SK-N-SH (cell line): ENCODE measurements around the gene ZNF530. TPM values are rescaled to one million over a fixed set of nuclear protein-coding genes. Genes with fewer than 3 reads are reported as not detected.

Experiments
- CTCF ChIA-PET: fragments of 300-600, 350-600 bp; formaldehyde crosslinking; extraction: SDS; loops from one replicate; lab custom pipeline; 2021; lab: Yijun Ruan, JAX
- POLR2A ChIA-PET: fragments of 350-600 bp; sonication (Branson Sonifier 250); formaldehyde crosslinking; extraction: SDS; loops from one replicate; lab custom pipeline; 2020; ENCODE audit warnings: antibody characterized with exemption, inconsistent platforms; lab: Yijun Ruan, JAX
- DNase-seq: peaks from one replicate; pipeline ENCODE4 v3.0.0; 2012
- H2AFZ ChIP-seq: fragments of 200-600 bp; sonication (generic); 2 replicates; pipeline ENCODE4 v1.8.1; 2016; ENCODE audit warnings: antibody characterized with exemption, mild to moderate bottlenecking, low read depth
- H3F3A ChIP-seq: fragments of 200-600 bp; sonication (generic); replicated peaks from 2 replicates; pipeline ENCODE3; 2016; ENCODE audit warnings: antibody characterized with exemption, mild to moderate bottlenecking; ENCODE audit not compliant: insufficient read depth
- H3K27ac ChIP-seq, 2 experiments: fragments of 200-500 bp in 1 of 2; fragments of 200-600 bp in 1 of 2; sonication (Bioruptor generic) in 1 of 2; sonication (generic), shearing (Covaris generic) in 1 of 2; 2 replicates each; pipeline versions ENCODE4 v1.5.1 to v1.6.1; 2014 to 2016; ENCODE audit warnings: low read depth in 2 of 2, inconsistent platforms in 1 of 2, low read length in 1 of 2, mild to moderate bottlenecking in 1 of 2, mixed read lengths in 1 of 2
- H3K27me3 ChIP-seq: fragments of 200-600 bp; sonication (generic), shearing (Covaris generic); 2 replicates; pipeline ENCODE4 v1.6.1; 2016; ENCODE audit warnings: mixed run types; ENCODE audit not compliant: insufficient read depth
- H3K36me3 ChIP-seq, 2 experiments: fragments of 200-500 bp in 1 of 2; fragments of 200-600 bp in 1 of 2; sonication (Bioruptor generic) in 1 of 2; sonication (generic) in 1 of 2; replicated peaks in 1 of 2; 2 replicates each; pipeline versions ENCODE3 to v1.5.1; 2014 to 2016; ENCODE audit warnings: low read length in 1 of 2, mild to moderate bottlenecking in 1 of 2; ENCODE audit not compliant: insufficient read depth in 2 of 2, control insufficient read depth in 1 of 2
- H3K4me1 ChIP-seq, 2 experiments: fragments of 200-500 bp in 1 of 2; fragments of 200-600 bp in 1 of 2; sonication (Bioruptor generic) in 1 of 2; sonication (generic), shearing (Covaris generic) in 1 of 2; 2 replicates each; pipeline versions ENCODE4 v1.5.1 to v1.6.1; 2014 to 2016; ENCODE audit warnings: low read depth in 1 of 2, low read length in 1 of 2, mixed run types in 1 of 2; ENCODE audit not compliant: insufficient read depth in 2 of 2, control insufficient read depth in 1 of 2
- H3K4me2 ChIP-seq: fragments of 200-600 bp; sonication (generic), shearing (Covaris generic); 2 replicates; pipeline ENCODE4 v1.6.1; 2017; ENCODE audit warnings: mixed run types
- H3K4me3 ChIP-seq, 2 experiments: fragments of 200-500 bp in 1 of 2; fragments of 200-600 bp in 1 of 2; sonication (Bioruptor generic) in 1 of 2; sonication (generic), shearing (Covaris generic) in 1 of 2; 2 replicates each; pipeline versions ENCODE4 v1.5.1 to v1.8.1; 2014 to 2016; ENCODE audit warnings: low read depth in 2 of 2, inconsistent platforms in 1 of 2, low read length in 1 of 2, mild to moderate bottlenecking in 1 of 2, mixed read lengths in 1 of 2, moderate library complexity in 1 of 2
- H3K79me2 ChIP-seq: fragments of 200-600 bp; sonication (generic); 2 replicates; pipeline ENCODE4 v1.8.1; 2017; ENCODE audit warnings: mild to moderate bottlenecking; ENCODE audit not compliant: insufficient read depth
- H3K9ac ChIP-seq: fragments of 200-600 bp; sonication (generic); 2 replicates; pipeline ENCODE4 v1.6.1; 2017; ENCODE audit warnings: mixed run types
- H3K9me2 ChIP-seq: fragments of 200-600 bp; sonication (generic); 2 replicates; pipeline ENCODE4 v1.6.1; 2017; ENCODE audit warnings: mixed run types
- H3K9me3 ChIP-seq: fragments of 200-600 bp; sonication (generic); 2 replicates; pipeline ENCODE4 v1.6.1; 2017; ENCODE audit warnings: mixed run types, mild to moderate bottlenecking, moderate library complexity
- H4K20me1 ChIP-seq: fragments of 200-600 bp; sonication (generic); 2 replicates; pipeline ENCODE4 v1.6.1; 2017; ENCODE audit warnings: mild to moderate bottlenecking, mixed run types; ENCODE audit not compliant: insufficient read depth
- FOXJ3 ChIP-seq: sonication (generic); formaldehyde crosslinking; IDR thresholded peaks from 2 replicates; pipeline ENCODE4 v1.5.1; 2020; ENCODE audit warnings: mild to moderate bottlenecking, missing genetic modification reagents
- FOXM1 ChIP-seq: IDR thresholded peaks from 2 replicates; pipeline ENCODE4 v1.4.0; 2012; ENCODE audit warnings: low read depth, mild to moderate bottlenecking
- GABPA ChIP-seq: IDR thresholded peaks from 2 replicates; pipeline ENCODE4 v1.4.0; 2012; ENCODE audit warnings: low read depth, mild to moderate bottlenecking
- GATA2 ChIP-seq: sonication (generic); formaldehyde crosslinking; IDR thresholded peaks from 2 replicates; pipeline ENCODE4 v1.5.0; 2020; ENCODE audit warnings: mild to moderate bottlenecking, missing genetic modification reagents
- MEF2A ChIP-seq: IDR thresholded peaks from 2 replicates; pipeline ENCODE4 v1.4.0; 2012; ENCODE audit warnings: low read depth, borderline replicate concordance
- MXI1 ChIP-seq: IDR thresholded peaks from 2 replicates; pipeline ENCODE4 v1.6.1; 2012; ENCODE audit warnings: mild to moderate bottlenecking, low read depth, low read length, improper control_type of control experiment
- POLR2AphosphoS5 ChIP-seq: IDR thresholded peaks from 2 replicates; pipeline ENCODE4 v1.6.1; 2012; ENCODE audit warnings: low read depth, low read length
- RAD21 ChIP-seq: IDR thresholded peaks from 2 replicates; pipeline ENCODE4 v1.6.1; 2012; ENCODE audit warnings: mild to moderate bottlenecking, low read length
- RFX5 ChIP-seq: IDR thresholded peaks from 2 replicates; pipeline ENCODE4 v1.6.1; 2012; ENCODE audit warnings: mild to moderate bottlenecking, improper control_type of control experiment, low read length
- RXRA ChIP-seq: IDR thresholded peaks from 2 replicates; pipeline ENCODE4 v1.4.0; 2012; ENCODE audit warnings: low read depth, mild to moderate bottlenecking, borderline replicate concordance
- SIN3A ChIP-seq: IDR thresholded peaks from 2 replicates; pipeline ENCODE4 v1.6.1; 2012; ENCODE audit warnings: low read depth, mild to moderate bottlenecking, low read length, moderate library complexity, borderline replicate concordance
- SMC3 ChIP-seq: IDR thresholded peaks from 2 replicates; pipeline ENCODE4 v1.6.1; 2012; ENCODE audit warnings: low read depth, low read length, improper control_type of control experiment
- TAF1 ChIP-seq: IDR thresholded peaks from 2 replicates; pipeline ENCODE4 v1.6.1; 2012; ENCODE audit warnings: low read depth, mild to moderate bottlenecking, low read length, moderate library complexity, borderline replicate concordance
- TCF12 ChIP-seq: IDR thresholded peaks from 2 replicates; pipeline ENCODE4 v1.4.0; 2012
- WGBS: methylation state at CpG from one replicate; pipeline ENCODE4 v1.1.6; 2017; ENCODE audit warnings: low lambda C conversion rate; 5-methylcytosine and 5-hydroxymethylcytosine counted together
- polyA plus RNA-seq, 3 experiments: library from polyadenylated mRNA; depleted of rRNA; stranded (reverse); fragments of >200 nt; gene quantifications; 2 replicates each; pipeline ENCODE4 v1.2.3, GENCODE V29; 2012
- TF ChIP-seq, protein P1 (sequence below): fragments of 200-600 bp; sonication (generic); IDR thresholded peaks from 2 replicates; pipeline ENCODE4 v1.6.1; 2017; ENCODE audit warnings: antibody characterized with exemption, mild to moderate bottlenecking, moderate library complexity
- TF ChIP-seq, protein P2 (sequence below): fragments of 150-350 bp; IDR thresholded peaks from 2 replicates; pipeline ENCODE4 v1.6.1; 2016; ENCODE audit warnings: mild to moderate bottlenecking, low read depth, low read length
- TF ChIP-seq, protein P3 (sequence below): IDR thresholded peaks from 2 replicates; pipeline ENCODE4 v1.6.1; 2012; ENCODE audit warnings: mild to moderate bottlenecking, low read depth, low read length, moderate library complexity
- TF ChIP-seq, protein P4 (sequence below): IDR thresholded peaks from 2 replicates; pipeline ENCODE4 v1.4.0; 2012; ENCODE audit warnings: low read depth, borderline replicate concordance
- TF ChIP-seq, protein P5 (sequence below): IDR thresholded peaks from 2 replicates; pipeline ENCODE4 v1.4.0; 2012; ENCODE audit warnings: low read depth, borderline replicate concordance
- TF ChIP-seq, protein P6 (sequence below): fragments of 150-350 bp; IDR thresholded peaks from 2 replicates; pipeline ENCODE4 v1.6.1; 2017; ENCODE audit warnings: antibody characterized with exemption, low read length, low read depth, borderline replicate concordance

ZNF530 gene
- polyA plus RNA-seq, 1 of the 3 experiments (the other 2 are of a cell fraction), result 4.6 TPM

DNA sequence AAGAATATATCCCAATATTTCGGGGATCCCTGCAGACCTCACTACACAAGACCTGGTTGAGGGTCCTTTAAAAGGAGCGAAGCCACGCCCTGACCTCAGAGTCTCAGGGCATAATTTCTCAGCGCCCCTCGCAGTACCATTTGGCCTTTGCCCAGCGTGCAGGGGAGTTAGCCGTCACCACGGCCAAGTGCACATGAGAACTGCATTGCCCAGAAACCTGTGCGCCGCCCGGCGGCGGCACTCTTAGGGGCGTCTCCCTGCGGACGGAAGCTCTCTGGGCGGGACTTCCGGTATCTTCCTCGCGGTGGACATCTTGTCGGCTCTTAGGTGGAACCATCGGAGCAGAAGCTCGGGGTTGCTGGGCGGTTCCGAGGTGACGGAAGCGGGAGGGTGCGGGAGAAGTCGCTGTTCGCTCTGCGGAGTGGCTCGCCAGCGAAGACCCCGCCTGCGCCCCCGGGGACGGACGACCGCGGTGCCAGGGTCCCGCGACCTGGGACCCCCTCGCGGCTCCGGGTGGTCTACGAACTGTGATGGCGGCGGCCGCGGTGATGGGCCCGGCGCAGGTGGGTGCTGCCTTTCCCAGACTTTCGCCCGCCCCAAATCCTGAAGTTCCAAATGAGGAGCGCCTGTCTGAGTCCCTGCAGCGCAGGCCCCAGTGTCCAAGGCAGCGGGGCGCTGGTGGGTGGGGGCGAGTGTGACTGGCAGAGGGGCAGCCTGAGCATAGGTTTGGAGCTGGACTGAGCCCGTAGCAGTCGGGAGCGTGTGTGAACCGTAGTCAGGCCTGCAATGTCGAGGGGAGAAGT, 14.5 kb downstream of the ZNF530 start, which contains the start of gene ZNF134:
Gene ZNF134 (plus strand): TSS at position 302 of the 803 bp plus-strand sequence. CDS start 5,227 bp downstream, outside the sequence.
- H2AFZ ChIP-seq, result peak within 1 kb of the TSS; percentile 83
- ChIA-PET POLR2A (interaction anchor here (0.7 to 1.5 kb wide), 6 partner anchors 14 to 132 kb away, joined by 3 to 6 read pairs (median 4); partner anchors contain the start of genes ZIK1, ZNF211, ZNF530 and ZNF551), CTCF (interaction anchor here (1.0 kb wide), 1 partner anchor 22 kb away, joined by 3 read pairs; no protein-coding TSS in a partner anchor)
- H3K27ac ChIP-seq, result peak within 1 kb of the TSS; percentile 42 to 72; a peak in 2 of 4 replicates
- no peaks in the 10 kb centered on the region for H3K27me3 ChIP-seq
- H3K9me2 ChIP-seq, result no peaks in the 10 kb centered on the region
- H3K4me3 ChIP-seq, result peak within 1 kb of the TSS; percentile 99 to 100
- H3K9me3 ChIP-seq, result peaks cover 10% of the 10 kb centered on the region
- peaks cover 51% of the 10 kb centered on the region for H3K79me2 ChIP-seq
- peak within 1 kb of the TSS; percentile 84 for H3K4me2 ChIP-seq
- peak within 1 kb of the TSS; percentile 80 for H3K9ac ChIP-seq
- H4K20me1 ChIP-seq, result no peaks in the 10 kb centered on the region
- 3% methylated on average over 9 of the region's 64 CpGs for WGBS
- peak; percentile 93 for DNase-seq
- no peaks in the 10 kb centered on the region for H3F3A ChIP-seq
- no peaks in the 10 kb centered on the region; a peak in 1 of 4 replicates for H3K4me1 ChIP-seq
- H3K36me3 ChIP-seq, result peaks cover 26 to 43% of the 10 kb centered on the region in 2 experiments
- no peak for TF ChIP-seq RAD21
- TF ChIP-seq FOXJ3 (CRISPR knock-in tag), result peak; percentile 32; the same call in 1 of the 2 replicates
- TF ChIP-seq, protein P1, sequence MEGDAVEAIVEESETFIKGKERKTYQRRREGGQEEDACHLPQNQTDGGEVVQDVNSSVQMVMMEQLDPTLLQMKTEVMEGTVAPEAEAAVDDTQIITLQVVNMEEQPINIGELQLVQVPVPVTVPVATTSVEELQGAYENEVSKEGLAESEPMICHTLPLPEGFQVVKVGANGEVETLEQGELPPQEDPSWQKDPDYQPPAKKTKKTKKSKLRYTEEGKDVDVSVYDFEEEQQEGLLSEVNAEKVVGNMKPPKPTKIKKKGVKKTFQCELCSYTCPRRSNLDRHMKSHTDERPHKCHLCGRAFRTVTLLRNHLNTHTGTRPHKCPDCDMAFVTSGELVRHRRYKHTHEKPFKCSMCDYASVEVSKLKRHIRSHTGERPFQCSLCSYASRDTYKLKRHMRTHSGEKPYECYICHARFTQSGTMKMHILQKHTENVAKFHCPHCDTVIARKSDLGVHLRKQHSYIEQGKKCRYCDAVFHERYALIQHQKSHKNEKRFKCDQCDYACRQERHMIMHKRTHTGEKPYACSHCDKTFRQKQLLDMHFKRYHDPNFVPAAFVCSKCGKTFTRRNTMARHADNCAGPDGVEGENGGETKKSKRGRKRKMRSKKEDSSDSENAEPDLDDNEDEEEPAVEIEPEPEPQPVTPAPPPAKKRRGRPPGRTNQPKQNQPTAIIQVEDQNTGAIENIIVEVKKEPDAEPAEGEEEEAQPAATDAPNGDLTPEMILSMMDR, result peak; percentile 33; the same call in 1 of the 2 replicates
- peak; percentile 92 for TF ChIP-seq POLR2AphosphoS5
- TF ChIP-seq, protein P2, sequence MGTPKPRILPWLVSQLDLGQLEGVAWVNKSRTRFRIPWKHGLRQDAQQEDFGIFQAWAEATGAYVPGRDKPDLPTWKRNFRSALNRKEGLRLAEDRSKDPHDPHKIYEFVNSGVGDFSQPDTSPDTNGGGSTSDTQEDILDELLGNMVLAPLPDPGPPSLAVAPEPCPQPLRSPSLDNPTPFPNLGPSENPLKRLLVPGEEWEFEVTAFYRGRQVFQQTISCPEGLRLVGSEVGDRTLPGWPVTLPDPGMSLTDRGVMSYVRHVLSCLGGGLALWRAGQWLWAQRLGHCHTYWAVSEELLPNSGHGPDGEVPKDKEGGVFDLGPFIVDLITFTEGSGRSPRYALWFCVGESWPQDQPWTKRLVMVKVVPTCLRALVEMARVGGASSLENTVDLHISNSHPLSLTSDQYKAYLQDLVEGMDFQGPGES, result no peak
- TF ChIP-seq GATA2, result no peak
- TF ChIP-seq, protein P3, sequence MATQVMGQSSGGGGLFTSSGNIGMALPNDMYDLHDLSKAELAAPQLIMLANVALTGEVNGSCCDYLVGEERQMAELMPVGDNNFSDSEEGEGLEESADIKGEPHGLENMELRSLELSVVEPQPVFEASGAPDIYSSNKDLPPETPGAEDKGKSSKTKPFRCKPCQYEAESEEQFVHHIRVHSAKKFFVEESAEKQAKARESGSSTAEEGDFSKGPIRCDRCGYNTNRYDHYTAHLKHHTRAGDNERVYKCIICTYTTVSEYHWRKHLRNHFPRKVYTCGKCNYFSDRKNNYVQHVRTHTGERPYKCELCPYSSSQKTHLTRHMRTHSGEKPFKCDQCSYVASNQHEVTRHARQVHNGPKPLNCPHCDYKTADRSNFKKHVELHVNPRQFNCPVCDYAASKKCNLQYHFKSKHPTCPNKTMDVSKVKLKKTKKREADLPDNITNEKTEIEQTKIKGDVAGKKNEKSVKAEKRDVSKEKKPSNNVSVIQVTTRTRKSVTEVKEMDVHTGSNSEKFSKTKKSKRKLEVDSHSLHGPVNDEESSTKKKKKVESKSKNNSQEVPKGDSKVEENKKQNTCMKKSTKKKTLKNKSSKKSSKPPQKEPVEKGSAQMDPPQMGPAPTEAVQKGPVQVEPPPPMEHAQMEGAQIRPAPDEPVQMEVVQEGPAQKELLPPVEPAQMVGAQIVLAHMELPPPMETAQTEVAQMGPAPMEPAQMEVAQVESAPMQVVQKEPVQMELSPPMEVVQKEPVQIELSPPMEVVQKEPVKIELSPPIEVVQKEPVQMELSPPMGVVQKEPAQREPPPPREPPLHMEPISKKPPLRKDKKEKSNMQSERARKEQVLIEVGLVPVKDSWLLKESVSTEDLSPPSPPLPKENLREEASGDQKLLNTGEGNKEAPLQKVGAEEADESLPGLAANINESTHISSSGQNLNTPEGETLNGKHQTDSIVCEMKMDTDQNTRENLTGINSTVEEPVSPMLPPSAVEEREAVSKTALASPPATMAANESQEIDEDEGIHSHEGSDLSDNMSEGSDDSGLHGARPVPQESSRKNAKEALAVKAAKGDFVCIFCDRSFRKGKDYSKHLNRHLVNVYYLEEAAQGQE, result no peak
- 0 out of 2 replicates have a peak, but pooled peaks have one; percentile 23 for TF ChIP-seq SIN3A
- no peak for TF ChIP-seq RXRA
- no peak for TF ChIP-seq RFX5
- TF ChIP-seq, protein P4, sequence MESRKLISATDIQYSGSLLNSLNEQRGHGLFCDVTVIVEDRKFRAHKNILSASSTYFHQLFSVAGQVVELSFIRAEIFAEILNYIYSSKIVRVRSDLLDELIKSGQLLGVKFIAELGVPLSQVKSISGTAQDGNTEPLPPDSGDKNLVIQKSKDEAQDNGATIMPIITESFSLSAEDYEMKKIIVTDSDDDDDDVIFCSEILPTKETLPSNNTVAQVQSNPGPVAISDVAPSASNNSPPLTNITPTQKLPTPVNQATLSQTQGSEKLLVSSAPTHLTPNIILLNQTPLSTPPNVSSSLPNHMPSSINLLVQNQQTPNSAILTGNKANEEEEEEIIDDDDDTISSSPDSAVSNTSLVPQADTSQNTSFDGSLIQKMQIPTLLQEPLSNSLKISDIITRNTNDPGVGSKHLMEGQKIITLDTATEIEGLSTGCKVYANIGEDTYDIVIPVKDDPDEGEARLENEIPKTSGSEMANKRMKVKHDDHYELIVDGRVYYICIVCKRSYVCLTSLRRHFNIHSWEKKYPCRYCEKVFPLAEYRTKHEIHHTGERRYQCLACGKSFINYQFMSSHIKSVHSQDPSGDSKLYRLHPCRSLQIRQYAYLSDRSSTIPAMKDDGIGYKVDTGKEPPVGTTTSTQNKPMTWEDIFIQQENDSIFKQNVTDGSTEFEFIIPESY, result no peak
- no peak for TF ChIP-seq FOXM1
- TF ChIP-seq TAF1, result peak; percentile 81; the same call in 1 of the 2 replicates
- no peak for TF ChIP-seq MEF2A
- TF ChIP-seq SMC3, result no peak
- TF ChIP-seq, protein P5, sequence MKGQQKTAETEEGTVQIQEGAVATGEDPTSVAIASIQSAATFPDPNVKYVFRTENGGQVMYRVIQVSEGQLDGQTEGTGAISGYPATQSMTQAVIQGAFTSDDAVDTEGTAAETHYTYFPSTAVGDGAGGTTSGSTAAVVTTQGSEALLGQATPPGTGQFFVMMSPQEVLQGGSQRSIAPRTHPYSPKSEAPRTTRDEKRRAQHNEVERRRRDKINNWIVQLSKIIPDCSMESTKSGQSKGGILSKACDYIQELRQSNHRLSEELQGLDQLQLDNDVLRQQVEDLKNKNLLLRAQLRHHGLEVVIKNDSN, result no peak
- 0 out of 2 replicates have a peak, but pooled peaks have one; percentile 49 for TF ChIP-seq MXI1
- peak; percentile 93 for TF ChIP-seq GABPA
- TF ChIP-seq TCF12, result peak; percentile 4; the same call in 1 of the 2 replicates
- TF ChIP-seq, protein P6, sequence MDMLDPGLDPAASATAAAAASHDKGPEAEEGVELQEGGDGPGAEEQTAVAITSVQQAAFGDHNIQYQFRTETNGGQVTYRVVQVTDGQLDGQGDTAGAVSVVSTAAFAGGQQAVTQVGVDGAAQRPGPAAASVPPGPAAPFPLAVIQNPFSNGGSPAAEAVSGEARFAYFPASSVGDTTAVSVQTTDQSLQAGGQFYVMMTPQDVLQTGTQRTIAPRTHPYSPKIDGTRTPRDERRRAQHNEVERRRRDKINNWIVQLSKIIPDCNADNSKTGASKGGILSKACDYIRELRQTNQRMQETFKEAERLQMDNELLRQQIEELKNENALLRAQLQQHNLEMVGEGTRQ, result no peak
